ENCODE results near the gene TSEN15.
A peak's percentile ranks its signal among the peaks of the same experiment; 100 is the strongest.

The TSEN15 gene

GRCh38 chr1:184051485-184052193 is at the start of gene TSEN15:
TSEN15 (plus strand) TSS chr1:184051730; CDS start chr1:184051756, 26 bp downstream.
- peak; percentile 46 to 53 (median 48) for DNase-seq

- no peak for DNase-seq
These were observed 49.5 kb upstream of the TSEN15 start for GRCh38 chr1:184002071-184002470.

- no peak for DNase-seq
These were observed 46.6 kb upstream of the TSEN15 start for GRCh38 chr1:184004935-184005334.

GRCh38 chr1:184005506-184005905 is 46.0 kb upstream of the TSEN15 start:
- no peak for DNase-seq

GRCh38 chr1:184010788-184011187 is 40.7 kb upstream of the TSEN15 start:
- DNase-seq, result no peak

- DNase-seq, result no peak
These were observed 39.3 kb upstream of the TSEN15 start for GRCh38 chr1:184012187-184012586.

DNA sequence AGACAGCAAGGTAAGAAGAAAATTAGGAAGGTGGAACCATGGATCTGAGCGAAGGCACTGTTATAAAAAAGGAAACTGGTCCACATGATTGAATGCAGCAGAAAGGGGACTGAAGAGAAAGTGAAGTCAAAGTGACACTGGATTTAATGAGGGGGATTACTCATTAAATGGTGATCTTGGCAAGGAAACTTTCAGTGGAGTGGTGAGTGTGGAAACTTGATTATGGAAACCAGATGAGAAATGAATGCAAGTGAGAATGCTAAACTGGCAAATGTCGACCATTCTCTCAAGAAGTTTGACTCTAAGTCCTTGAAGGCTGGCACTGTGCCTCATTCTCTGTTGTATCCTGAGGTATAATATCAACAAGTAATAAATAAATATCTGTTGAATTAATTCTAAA is 37.3 kb upstream of the TSEN15 start:
- DNase-seq, result no peak

GRCh38 chr1:184016169-184016568 is 35.4 kb upstream of the TSEN15 start:
- no peak for DNase-seq

GRCh38 chr1:184017306-184017705 is 34.2 kb upstream of the TSEN15 start:
- no peak for DNase-seq

- DNase-seq, result no peak
These were observed 32.9 kb upstream of the TSEN15 start for GRCh38 chr1:184018622-184019021.

DNA sequence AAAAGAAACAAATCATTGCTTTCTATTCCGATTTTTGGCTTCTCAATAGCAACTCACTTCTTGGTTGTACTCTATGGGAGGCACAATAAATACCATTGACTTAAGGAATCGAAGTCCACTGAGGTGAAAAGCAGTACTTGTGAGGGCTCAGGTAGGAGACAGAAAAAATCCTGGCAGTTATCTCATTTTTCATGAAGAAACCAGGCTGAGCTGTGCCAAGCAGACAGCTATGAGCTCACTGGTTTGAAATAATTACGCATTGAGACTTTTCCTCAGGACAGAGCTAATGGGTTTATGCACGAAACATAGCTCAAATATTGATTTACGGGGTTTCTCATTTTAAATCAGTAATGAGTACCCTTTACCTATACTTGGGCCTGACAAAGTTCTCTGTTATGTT is 32.5 kb upstream of the TSEN15 start:
- no peak for DNase-seq

- no peak for DNase-seq
These were observed 32.0 kb upstream of the TSEN15 start for GRCh38 chr1:184019506-184019905.

- no peak for DNase-seq
These were observed 31.2 kb upstream of the TSEN15 start for GRCh38 chr1:184020328-184020727.

DNA sequence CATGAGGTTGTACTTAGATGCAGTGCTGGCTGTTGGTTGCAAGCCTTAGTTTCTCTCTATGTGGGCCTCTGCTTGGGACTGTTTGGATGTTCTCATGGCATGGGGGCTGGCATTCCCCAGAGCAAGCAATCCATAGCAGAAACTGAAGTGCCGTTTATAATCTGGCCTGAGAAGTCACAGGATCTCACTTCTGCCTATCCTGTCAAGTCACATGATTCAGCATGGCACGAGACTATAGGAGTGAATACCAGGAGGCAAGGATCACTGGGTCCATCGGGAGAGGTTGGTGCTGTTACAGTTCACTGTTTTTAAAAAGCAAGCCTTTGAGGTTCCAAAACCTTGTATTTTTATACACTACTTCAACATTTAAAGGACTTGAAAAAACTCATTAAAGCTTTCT is 30.7 kb upstream of the TSEN15 start:
- DNase-seq, result no peak

DNA sequence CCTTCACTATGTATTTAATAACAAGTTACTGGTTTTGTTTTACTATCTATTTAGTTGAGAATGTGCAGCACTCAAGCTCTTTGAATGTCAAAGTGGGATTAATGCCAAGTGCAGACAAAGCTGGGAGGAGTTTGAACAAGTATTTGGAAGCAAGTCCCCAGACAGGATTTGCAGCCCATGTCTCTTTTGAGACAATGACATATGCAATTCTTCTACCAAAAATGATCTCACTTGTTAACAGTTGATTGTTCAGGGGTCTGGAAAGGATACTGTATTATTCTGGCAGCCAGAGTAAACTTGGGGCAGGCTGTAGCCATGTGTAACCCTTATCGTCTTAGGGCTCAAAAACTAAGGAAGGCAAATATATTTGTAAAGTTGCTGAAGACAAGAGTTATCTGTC is 29.8 kb upstream of the TSEN15 start:
- no peak for DNase-seq

DNA sequence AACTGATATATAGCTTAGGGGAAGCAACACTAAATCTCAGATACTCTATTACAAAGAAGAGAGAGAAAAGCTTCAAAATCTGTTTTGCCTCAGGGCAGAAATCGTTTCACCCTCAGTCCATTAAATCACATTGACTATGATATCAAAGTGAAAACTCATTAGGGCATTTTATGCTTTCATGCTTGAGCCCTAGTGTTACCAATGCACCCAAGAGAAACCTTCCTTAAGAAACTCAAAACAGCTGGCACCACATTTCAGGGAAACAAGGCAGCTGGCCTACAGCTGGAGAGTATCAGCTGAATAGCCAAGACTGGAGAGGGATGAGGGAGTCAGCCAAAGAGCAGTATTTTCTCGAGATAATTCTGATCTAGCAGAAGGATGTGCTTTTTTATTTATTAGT is 28.9 kb upstream of the TSEN15 start:
- no peak for DNase-seq

DNA sequence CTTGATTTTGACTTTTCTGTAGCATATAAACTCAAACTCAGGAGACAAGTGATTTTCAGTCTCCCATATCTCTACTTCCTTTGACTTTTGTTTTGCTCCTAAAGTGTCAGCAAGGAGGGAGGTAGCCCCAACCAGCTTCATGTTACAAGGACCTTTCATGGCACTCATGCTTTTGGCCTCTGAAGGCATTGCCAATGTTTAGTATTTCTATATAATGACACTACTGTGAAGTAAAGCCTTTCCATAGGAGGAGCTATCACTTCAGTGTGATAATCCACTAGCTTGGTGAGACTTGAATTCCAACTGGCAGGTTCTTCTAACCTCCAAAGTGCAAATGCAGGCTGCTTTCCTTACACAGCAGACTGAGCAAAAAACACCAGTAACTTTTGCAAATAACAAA is 28.4 kb upstream of the TSEN15 start:
- DNase-seq, result no peak

GRCh38 chr1:184025242-184025675 is 26.3 kb upstream of the TSEN15 start:
- no peak for DNase-seq

DNA sequence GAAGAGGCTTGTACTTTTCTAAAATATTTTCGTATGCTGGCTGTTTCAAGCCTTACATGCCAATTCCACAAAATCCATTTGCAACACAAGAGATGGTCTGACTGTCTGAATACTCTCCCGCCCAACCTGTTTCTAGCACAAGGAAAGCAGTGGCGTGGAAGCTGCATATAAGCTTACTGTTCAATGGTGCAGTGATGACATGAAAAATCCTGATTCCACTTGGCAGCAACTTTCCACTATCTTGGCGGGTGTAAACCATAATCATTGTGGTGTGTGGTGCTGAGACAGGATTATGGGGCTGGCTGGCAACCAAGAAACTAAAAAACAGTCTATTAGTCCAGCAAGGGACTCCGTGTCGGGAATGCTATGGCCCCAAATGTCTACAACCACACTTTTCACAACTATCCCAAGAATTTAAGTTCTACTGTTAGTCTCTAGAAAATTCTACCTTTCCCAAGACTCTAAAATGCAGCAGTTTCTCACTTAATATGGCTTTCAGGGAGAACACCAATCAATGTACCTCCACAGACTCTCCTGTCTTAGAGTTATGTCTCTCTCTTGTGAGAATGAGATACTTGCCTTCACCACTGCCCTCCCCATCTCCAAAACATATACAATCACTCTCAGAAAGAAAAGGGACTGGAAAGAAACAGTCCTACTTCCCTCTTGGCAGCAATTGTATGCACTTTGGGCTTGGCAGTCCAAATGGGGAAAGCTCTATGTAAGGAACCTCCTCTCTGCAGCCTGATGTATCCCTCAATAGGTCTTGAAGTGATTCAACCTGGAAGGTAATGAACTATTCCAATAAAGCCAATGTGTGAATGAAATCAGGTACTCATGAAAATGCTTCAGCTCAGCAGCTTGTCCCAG is 23.5 kb upstream of the TSEN15 start:
- no peak for DNase-seq

- DNase-seq, result no peak
These were observed 22.5 kb upstream of the TSEN15 start for GRCh38 chr1:184028854-184029623.

DNA sequence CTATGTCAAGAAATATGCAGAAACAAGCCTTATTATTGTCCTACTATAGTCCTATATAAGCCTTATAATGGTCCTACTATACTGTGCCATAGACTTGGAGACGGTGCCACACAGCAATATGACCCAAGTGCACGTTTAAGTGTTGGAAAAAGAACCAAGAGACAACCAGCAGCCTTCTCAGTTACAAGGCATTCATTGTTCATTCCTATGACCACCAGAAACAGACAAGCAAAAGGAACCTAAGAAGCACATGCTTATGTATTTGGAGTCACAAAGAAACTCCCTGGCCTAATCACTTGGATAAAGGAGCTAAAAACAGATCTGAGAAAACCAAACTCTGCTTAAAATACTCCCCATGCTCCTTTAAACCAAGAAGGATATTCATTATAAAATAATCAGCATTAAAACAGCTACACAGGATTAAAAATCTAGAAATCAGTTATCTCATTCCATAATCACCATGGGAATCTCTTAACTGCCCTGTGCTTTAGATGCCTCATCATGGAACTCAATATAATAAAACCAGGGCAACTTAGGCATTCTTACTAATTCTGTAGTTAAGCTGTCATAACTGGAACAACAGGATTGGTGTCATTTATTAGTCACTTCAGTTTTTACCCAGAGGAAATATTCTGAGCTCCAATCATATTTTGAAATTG is 21.0 kb upstream of the TSEN15 start:
- no peak for DNase-seq

DNA sequence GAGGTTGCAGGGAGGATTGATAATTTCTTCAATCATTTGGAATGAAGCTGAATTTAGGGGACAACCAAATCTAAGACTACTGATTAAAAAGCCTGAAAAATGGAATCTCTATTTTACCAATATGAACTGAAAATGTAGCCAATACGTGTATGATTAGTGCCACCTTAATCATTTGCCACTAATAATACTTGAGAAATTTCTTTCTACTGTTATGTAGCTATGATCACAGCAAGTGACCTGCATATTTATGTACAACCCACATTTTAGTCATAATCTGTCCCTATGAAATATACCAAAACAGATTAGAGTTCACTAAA is 20.5 kb upstream of the TSEN15 start:
- no peak for DNase-seq

Measured in activated CD4-positive, CD25-positive, alpha-beta regulatory T cell (primary cell).